WERI-Rb-1 (cell line): Measurements from ENCODE around the gene RHOH.

ENCODE experiments used
- DNase-seq: peaks from one replicate; pipeline ENCODE4 v3.0.0-alpha.2; 2020
- H3K27ac ChIP-seq: fragments of 250-450 bp; sonication (Bioruptor Pico); 2 replicates; pipeline ENCODE4 v1.5.1; 2020; ENCODE audit warnings: mild to moderate bottlenecking, moderate library complexity
- H3K27me3 ChIP-seq: fragments of 250-450 bp; sonication (Bioruptor Pico); 2 replicates; pipeline ENCODE4 v1.5.1; 2021; ENCODE audit warnings: mild to moderate bottlenecking, low read depth, moderate library complexity; ENCODE audit not compliant: insufficient read depth, severe bottlenecking
- H3K36me3 ChIP-seq: fragments of 250-450 bp; sonication (Bioruptor Pico); 2 replicates; pipeline ENCODE4 v1.5.1; 2020; ENCODE audit warnings: mild to moderate bottlenecking, moderate library complexity
- H3K4me3 ChIP-seq: 2 replicates; pipeline ENCODE4 v1.5.1; 2011; ENCODE audit warnings: low read depth, mild to moderate bottlenecking, control low read depth, low read length
- H3K9me3 ChIP-seq: fragments of 250-450 bp; sonication (Bioruptor Pico); 2 replicates; pipeline ENCODE4 v1.5.1; 2021; ENCODE audit warnings: mild to moderate bottlenecking, moderate library complexity; ENCODE audit not compliant: severe bottlenecking
- TF ChIP-seq, protein P1 (sequence below): IDR thresholded peaks from 2 replicates; pipeline ENCODE4 v1.5.1; 2011; ENCODE audit warnings: low read depth, mild to moderate bottlenecking, control low read depth, inconsistent platforms, low read length

RHOH gene

DNA sequence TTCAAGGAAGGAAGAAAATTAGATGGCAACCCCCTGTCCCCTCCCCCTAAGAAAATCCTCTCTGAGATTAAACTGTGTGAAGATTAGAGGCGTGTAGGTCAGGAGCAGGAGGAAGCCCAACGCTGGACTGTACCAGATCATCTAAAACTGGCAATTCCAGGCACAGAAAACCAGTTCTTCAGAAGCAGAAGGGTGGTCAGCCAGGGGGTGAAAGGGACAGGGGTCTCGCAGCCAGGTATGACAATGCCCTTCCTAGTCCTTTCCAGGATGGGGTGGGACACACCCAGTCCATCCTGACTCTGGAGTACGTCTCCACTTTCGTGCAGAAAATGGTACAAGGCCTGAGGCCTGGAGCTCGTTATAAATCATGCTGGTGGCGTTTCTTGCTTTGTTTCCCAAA is 3.3 kb upstream of the RHOH start:
- Histone ChIP-seq H3K9me3 (no peaks in the 10 kb centered on the region), H3K27me3 (no peaks in the 10 kb centered on the region), H3K36me3 (no peaks in the 10 kb centered on the region), H3K27ac (peak overlapping the region; percentile 59), H3K4me3 (no peak overlapping the region)
- peak; percentile 22 for DNase-seq
- TF ChIP-seq, protein P1, sequence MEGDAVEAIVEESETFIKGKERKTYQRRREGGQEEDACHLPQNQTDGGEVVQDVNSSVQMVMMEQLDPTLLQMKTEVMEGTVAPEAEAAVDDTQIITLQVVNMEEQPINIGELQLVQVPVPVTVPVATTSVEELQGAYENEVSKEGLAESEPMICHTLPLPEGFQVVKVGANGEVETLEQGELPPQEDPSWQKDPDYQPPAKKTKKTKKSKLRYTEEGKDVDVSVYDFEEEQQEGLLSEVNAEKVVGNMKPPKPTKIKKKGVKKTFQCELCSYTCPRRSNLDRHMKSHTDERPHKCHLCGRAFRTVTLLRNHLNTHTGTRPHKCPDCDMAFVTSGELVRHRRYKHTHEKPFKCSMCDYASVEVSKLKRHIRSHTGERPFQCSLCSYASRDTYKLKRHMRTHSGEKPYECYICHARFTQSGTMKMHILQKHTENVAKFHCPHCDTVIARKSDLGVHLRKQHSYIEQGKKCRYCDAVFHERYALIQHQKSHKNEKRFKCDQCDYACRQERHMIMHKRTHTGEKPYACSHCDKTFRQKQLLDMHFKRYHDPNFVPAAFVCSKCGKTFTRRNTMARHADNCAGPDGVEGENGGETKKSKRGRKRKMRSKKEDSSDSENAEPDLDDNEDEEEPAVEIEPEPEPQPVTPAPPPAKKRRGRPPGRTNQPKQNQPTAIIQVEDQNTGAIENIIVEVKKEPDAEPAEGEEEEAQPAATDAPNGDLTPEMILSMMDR, result no peak

DNA sequence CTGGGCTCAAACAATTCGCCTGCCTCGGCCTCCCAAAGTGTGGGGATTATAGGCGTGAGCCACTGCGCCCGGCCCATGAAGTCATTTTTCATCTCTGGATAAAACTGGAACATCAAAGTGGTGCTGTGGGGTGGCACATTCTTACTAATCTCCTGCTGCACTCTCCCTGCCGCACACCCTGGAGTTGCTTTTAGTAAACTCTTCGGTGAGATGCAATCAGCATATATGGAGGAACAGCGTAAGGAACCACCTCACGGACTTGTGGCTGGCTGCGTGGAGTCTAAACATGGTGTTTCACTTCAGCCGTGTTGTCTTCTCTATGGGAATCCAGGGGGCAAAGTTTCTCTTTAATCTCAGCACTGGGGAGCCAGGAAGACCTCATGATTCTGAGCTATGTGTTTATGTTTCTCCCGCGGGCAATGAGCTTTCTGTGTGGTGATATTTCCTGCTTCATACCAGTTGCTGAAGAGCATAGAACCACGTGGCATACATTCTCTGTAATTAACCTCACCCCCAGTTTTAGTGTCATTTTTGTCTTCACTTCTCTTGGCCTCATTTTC is 2.1 kb upstream of the RHOH start:
- TF ChIP-seq, protein P1, result no peak
- Histone ChIP-seq H3K27me3 (no peaks in the 10 kb centered on the region), H3K9me3 (no peaks in the 10 kb centered on the region), H3K4me3 (no peak overlapping the region), H3K36me3 (no peaks in the 10 kb centered on the region), H3K27ac (no peak overlapping the region)
- DNase-seq, result no peak

DNA sequence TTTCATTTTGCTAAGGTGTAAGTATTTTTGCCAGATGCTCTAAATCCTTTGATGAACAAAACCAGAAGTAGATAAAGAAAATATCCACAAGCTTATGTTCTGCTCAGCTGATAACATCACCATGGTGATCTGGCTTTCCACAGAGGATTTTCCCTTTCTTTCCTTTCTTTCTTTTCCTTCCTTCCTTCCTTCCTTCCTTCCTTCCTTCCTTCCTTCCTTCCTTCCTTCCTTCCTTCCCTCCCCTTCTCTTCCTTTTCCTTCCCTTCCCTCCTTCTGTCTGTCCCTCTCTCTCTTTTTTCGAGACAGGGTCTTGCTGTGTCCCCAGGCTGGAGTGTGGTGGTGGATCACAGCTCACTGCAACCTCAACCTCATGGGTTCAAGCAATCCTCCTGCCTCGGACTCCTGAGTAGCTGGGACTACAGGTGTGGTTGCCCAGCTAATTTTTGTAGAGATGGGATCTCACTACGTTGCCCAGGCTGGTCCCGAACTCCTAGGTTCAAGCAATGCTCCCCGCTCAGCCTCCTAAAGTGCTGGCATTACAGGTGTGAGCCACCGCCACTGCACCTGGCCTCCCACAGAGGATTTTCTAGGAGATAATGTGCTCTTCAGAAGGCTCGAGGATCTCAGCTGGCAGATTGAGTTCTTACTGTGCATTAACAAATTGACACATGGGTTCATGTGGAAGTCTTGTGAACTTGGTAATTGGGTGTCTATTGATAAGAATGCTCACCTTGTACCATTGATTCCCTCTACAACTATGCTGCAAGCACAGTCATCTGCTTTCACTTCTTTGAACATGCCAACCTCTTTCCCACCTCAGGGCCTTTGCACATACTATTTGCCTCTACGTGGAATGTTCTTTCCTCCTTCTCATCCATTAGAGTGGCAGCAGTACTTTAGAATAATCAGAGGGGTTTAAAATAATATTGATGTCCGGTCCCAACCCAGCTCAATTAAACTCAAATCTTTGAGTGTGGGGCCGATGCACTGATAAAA is 1.4 kb upstream of the RHOH start:
- TF ChIP-seq, protein P1, result no peak
- Histone ChIP-seq H3K4me3 (no peak overlapping the region), H3K27me3 (no peaks in the 10 kb centered on the region), H3K36me3 (no peaks in the 10 kb centered on the region), H3K27ac (no peak overlapping the region), H3K9me3 (no peaks in the 10 kb centered on the region)
- DNase-seq, result no peak

DNA sequence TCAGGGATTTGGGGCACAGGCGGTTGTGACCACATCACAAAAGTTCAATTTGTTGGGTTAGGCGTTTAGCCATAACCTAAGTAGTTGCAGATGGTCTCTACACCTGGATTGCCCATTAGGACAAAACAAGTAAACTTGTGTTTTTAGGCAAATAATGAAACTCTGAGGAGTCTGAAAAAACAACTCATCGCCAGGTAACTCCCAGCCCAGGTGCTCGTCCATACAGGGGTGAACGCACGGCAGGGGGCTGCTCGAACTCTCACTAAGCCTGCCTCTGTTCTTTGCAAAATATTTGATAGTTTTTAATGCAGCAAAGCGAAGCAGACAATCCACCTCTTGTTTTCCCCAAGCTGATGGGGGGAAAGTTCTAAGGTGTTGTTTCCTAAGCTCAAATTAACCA is 559 bp upstream of the RHOH start:
- no peak for DNase-seq
- no peak overlapping the region for H3K4me3 ChIP-seq
- H3K27me3 ChIP-seq, result no peaks in the 10 kb centered on the region
- H3K27ac ChIP-seq, result no peak overlapping the region
- H3K9me3 ChIP-seq, result no peaks in the 10 kb centered on the region
- TF ChIP-seq, protein P1, result no peak
- no peaks in the 10 kb centered on the region for H3K36me3 ChIP-seq

DNA sequence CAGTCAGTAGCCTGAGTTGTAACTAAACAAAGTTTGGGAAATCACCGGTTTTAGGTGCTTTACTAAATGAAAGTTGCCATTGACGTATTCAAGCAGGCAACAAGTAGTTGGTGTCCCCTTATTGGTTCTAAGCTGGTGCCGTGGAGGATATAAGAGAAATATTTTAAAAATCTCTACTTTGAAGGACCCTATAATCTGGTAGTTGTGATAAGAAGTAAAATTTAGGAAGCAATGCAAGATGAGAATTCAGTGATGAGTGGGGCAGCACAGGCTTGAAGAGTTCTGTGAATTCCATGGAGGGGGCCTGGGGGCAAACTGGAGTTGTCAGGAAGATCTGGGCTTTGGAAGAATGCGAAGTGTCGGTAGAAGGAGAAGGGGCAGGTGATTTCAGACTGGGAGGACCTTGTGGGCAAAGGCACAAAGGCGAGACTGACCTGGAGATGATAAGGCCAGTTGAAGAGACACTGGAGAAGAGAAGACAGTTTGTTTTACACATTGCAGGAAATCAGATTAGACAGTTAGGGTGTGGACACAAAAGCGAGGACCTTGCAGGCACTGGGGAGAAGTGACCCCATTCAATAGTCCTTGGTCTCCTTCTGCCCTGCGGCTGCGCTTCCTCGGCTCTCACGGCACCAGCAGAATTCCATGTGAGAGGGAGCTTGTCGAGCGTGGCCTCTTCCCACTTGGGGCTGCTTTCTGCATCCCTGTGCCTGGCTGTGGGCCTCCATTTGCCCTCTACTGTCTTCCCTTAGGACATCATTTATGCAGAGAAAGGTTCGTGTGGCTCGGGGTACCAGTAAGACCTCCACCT is 1.3 kb downstream of the RHOH start:
- DNase-seq, result no peak
- Histone ChIP-seq H3K9me3 (no peaks in the 10 kb centered on the region), H3K36me3 (no peaks in the 10 kb centered on the region), H3K27me3 (no peaks in the 10 kb centered on the region), H3K27ac (no peak overlapping the region), H3K4me3 (no peak overlapping the region)
- TF ChIP-seq, protein P1, result no peak
